Measurements from ENCODE around the gene FAM174C.

DNA sequence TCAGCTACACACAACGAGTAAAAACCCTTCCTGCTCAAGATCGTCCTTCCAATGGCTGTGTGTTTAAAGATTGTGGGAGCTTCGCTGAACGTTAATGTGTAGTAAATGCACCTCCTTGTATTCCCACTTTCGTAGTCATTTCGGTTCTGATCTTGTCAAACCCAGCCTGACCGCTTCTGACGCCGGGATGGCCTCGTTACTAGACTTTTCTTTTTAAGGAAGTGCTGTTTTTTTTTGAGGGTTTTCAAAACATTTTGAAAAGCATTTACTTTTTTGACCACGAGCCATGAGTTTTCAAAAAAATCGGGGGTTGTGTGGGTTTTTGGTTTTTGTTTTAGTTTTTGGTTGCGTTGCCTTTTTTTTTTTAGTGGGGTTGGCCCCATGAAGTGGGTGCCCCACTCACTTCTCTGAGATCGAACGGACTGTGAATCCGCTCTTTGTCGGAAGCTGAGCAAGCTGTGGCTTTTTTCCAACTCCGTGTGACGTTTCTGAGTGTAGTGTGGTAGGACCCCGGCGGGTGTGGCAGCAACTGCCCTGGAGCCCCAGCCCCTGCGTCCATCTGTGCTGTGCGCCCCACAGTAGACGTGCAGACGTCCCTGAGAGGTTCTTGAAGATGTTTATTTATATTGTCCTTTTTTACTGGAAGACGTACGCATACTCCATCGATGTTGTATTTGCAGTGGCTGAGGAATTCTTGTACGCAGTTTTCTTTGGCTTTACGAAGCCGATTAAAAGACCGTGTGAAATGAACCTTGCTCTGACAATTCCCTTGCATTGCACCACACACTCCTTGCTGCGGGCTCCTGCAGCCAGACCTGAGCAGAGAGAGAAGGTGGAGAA lies 2.7 kb upstream of the FAM174C start:
- TF ChIP-seq, protein P1, sequence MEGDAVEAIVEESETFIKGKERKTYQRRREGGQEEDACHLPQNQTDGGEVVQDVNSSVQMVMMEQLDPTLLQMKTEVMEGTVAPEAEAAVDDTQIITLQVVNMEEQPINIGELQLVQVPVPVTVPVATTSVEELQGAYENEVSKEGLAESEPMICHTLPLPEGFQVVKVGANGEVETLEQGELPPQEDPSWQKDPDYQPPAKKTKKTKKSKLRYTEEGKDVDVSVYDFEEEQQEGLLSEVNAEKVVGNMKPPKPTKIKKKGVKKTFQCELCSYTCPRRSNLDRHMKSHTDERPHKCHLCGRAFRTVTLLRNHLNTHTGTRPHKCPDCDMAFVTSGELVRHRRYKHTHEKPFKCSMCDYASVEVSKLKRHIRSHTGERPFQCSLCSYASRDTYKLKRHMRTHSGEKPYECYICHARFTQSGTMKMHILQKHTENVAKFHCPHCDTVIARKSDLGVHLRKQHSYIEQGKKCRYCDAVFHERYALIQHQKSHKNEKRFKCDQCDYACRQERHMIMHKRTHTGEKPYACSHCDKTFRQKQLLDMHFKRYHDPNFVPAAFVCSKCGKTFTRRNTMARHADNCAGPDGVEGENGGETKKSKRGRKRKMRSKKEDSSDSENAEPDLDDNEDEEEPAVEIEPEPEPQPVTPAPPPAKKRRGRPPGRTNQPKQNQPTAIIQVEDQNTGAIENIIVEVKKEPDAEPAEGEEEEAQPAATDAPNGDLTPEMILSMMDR (IDR thresholded peaks at IDR 0.05; ENCODE audit: extremely low read depth in 1 of 2, insufficient read depth in 1 of 2, low read depth in 1 of 2, low read length in 2 of 2): no peak
- TF ChIP-seq POLR2A (IDR thresholded peaks at IDR 0.05; ENCODE audit: low read depth, low read length) (no peak), POLR2AphosphoS5 (IDR thresholded peaks at IDR 0.05; ENCODE audit: insufficient read depth, low read depth, low read length) (no peak), EZH2 (IDR thresholded peaks at IDR 0.05; ENCODE audit: borderline replicate concordance, low read depth, low read length, severe bottlenecking) (no peak), MAX (IDR thresholded peaks at IDR 0.05; ENCODE audit: insufficient read depth, insufficient read length) (no peak), MYC (IDR thresholded peaks at IDR 0.05; ENCODE audit: low read depth, low read length) (no peak), FOS (IDR thresholded peaks at IDR 0.05; ENCODE audit: borderline replicate concordance, insufficient read depth, low read length) (no peak), GATA2 (IDR thresholded peaks at IDR 0.05; ENCODE audit: insufficient read depth, insufficient read length, low read depth, low read length) (no peak), JUN (IDR thresholded peaks at IDR 0.05; ENCODE audit: borderline replicate concordance, insufficient read depth, insufficient read length, low read depth) (no peak)
